HG02798 (cell line): ENCODE data around the gene FAM162B.
"Not testable (repeated sequence)": the region's sequence is repeated elsewhere in the genome, so short reads cannot be mapped to it uniquely, and the experiment has no call there.

ENCODE experiments used
- ATAC-seq: cut with Tn5 transposase; IDR thresholded peaks from one replicate; pipeline ENCODE4 v1.9.1; 2021; ENCODE audit warnings: mild to moderate bottlenecking; ENCODE audit not compliant: unreplicated experiment, poor library complexity

FAM162B gene

DNA sequence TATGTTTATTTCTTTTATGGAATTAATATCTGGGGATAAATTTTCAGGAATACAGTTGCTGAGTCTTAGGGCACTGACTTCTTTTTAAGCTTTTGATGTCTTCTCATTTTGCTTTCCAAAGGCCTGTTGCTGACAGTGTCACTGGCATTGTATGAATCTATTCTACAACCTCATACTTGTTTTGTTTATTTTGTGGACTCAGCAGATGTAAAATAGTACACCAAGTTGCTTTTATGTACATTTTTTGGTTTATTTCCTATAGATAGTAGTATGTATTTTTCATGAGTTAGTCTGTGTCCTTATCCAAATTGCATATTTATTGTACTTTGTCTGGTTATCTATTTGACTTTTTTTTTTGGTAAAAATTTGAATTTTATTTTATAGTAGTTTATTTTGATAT is 35.0 kb downstream of the FAM162B start:
- no peak for ATAC-seq

DNA sequence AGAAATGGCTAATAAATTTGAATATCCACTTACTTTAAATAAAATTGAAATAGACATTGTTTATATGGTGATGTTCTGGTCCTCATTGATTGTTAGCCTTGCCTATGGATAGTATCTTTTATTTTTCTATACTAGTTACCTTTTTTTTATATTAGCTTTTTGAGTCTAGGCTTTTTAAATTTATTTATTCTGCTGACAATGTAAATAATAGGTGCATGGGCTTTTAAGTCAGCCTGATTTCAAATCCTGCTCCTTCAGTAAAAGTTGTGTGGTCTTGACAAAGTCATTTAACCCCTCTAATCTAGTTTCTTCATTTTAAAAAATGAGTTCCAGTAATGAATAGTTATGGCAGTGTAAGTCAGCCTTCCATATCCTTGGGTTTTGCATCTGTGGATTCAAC is 38.6 kb downstream of the FAM162B start:
- no peak for ATAC-seq

DNA sequence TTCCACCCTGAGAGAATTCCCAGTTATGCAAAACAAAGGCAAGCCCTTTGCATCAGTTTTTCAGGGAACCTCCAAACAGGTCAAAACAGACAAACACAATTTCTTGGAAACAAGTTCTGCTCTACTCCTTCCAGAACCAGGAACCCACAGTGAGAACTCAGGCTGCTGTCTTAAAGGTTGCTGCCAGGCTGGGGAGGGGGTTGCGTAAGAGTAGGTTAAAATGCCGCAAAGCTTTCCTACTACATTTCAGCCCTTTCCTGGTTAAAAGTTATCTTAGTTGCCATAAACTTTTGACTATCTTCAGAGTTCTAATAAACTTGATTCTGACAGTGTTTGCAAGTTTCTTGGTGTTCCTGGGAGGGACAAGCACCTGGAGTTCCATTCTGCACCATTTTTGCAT is 50.8 kb downstream of the FAM162B start:
- ATAC-seq = no peak

DNA sequence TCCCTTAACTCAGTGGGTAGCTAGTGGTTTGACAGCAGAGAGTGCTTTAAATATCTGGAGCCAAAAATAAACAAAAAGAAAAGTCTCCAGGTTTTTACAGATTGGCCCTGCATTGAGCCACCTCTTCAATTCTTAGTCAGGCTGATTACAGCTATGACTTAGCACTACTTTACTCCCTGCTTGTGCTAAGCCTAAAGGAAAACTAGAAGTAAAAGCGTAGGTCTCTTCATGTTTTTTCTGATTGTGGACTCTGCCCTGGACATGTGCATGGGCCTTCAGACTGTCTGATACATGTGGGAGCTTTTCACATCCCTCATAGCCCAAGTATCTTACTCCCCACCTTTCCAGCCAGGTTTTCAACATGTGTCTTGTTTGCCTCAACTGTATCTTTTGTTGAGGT is 51.2 kb downstream of the FAM162B start:
- no peak for ATAC-seq

DNA sequence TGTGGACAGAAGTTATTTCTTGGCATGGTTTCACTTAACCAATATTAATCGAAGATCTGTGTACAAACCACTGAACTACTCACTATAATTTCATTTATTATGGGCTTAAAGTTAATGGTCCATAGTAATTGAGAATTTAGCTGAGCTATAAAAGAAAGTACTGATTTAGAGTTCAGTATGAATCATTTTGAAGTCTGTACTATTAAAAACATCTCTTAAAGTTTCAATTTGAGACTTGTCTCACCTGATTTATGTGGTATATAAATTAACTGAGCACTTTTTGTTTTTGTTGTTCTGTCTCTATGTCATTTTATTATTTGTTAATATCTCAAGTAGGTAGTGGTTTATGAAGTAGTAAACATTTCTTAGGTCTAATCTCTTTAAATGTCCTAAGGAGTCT is 59.6 kb downstream of the FAM162B start:
- ATAC-seq = no peak

DNA sequence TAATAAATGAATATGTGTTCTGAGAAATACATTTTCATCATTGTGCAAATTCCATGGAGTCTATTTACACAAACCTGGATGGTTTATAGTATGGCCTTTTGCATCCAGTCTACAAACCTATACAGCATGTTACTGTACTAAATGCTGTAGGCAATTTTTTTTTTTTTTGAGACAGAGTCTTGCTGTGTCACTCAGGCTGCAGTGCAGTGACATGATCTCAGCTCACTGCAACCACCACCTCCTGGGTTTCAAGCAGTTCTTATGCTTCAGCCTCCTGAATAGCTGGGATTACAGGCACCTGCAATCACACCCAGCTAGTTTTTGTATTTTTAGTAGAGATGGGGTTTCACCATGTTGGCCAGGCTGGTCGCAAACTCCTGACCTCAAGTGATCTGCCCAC is 61.6 kb downstream of the FAM162B start:
- not testable (repeated sequence) for ATAC-seq
